ENCODE measurements around the gene ITPRIP.
A peak's percentile ranks its signal among the peaks of the same experiment; 100 is the strongest.

Gene ITPRIP

GRCh38 chr10:104350127-104350635 is 11.9 kb upstream of the ITPRIP start:
- Histone ChIP-seq H3K9me3 (ENCODE audit: insufficient read depth, low read depth, low read length) (peaks cover 2% of the 10 kb centered on the region), H3K79me2 (ENCODE audit: control insufficient read depth, insufficient read depth, low read length, poor library complexity) (no peaks in the 10 kb centered on the region), H3K14ac (ENCODE audit: low read length) (no peak overlapping the region), H3K4me1 (ENCODE audit: control insufficient read depth in 1 of 2, insufficient read depth in 2 of 2, low read length in 2 of 2) (peaks cover 0 to 5% of the 10 kb centered on the region in 2 experiments), H4K91ac (ENCODE audit: low read depth, low read length) (no peak overlapping the region), H3K36me3 (ENCODE audit: control insufficient read depth in 1 of 2, insufficient read depth in 2 of 2, low read length in 2 of 2) (no peaks in the 10 kb centered on the region), H2AFZ (ENCODE audit: insufficient read depth, low read length, poor library complexity) (no peak overlapping the region), H3K4ac (ENCODE audit: low read depth, low read length) (no peak overlapping the region), H3K4me2 (ENCODE audit: low read length) (peak overlapping the region; percentile 35), H4K12ac (ENCODE audit: low read depth, low read length) (no peak overlapping the region), H3K4me3 (ENCODE audit: low read depth, low read length) (no peak overlapping the region), H2AK5ac (ENCODE audit: low read length) (no peak overlapping the region), H3K27me3 (ENCODE audit: insufficient read depth, low read length) (no peaks in the 10 kb centered on the region), H2BK5ac (ENCODE audit: low read depth, low read length, poor library complexity) (no peak overlapping the region), H3K79me1 (ENCODE audit: low read length) (no peaks in the 10 kb centered on the region), H3K23ac (ENCODE audit: low read length) (no peak overlapping the region), H3K9ac (ENCODE audit: low read length) (no peak overlapping the region), H2BK120ac (ENCODE audit: insufficient read depth, low read length, poor library complexity) (no peak overlapping the region), H4K8ac (ENCODE audit: low read depth, low read length) (no peak overlapping the region), H3K18ac (ENCODE audit: low read length) (no peak overlapping the region), H2BK12ac (ENCODE audit: low read length) (no peak overlapping the region), H3K27ac (ENCODE audit: low read depth, low read length) (peak overlapping the region; percentile 37)
- WGBS (ENCODE audit: extremely low coverage, insufficient coverage, insufficient read length) = no CpG with 5 or more reads among the region's 6 CpGs
- DNase-seq = peak in 1 of 2 donors; percentile 81

DNA sequence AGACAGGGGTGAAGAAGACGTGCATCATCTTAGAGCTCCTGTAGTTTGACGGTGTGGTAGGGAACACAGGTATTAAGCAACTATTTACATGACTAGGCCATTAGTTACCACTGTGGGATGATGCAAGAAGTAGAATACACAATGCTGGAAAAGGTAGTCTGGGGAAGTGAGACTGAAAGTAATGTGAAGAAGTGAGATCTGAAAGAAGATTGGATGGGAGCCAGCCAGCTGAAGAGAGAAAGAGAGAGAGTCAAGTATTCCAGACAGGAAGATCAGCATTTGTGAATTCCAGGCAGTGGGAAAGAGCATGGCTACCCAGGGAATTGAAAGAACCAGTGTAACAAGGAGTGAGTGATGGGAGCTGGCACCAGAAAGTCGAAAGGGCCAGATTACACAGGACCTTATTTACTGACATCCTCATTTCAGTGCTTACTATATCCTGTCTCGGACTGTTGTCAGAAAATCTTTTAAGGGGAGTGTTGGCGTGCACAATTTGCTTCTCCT is 11.4 kb upstream of the ITPRIP start:
- no peak overlapping the region for H2BK12ac ChIP-seq (ENCODE audit: low read length)
- no peak overlapping the region for H2AFZ ChIP-seq (ENCODE audit: insufficient read depth, low read length, poor library complexity)
- no peak overlapping the region for H3K4me3 ChIP-seq (ENCODE audit: low read depth, low read length)
- H3K36me3 ChIP-seq (ENCODE audit: control insufficient read depth in 1 of 2, insufficient read depth in 2 of 2, low read length in 2 of 2) = no peaks in the 10 kb centered on the region
- H3K4me2 ChIP-seq (ENCODE audit: low read length) = peak overlapping the region; percentile 35
- no peak overlapping the region for H2BK120ac ChIP-seq (ENCODE audit: insufficient read depth, low read length, poor library complexity)
- no peak overlapping the region for H4K8ac ChIP-seq (ENCODE audit: low read depth, low read length)
- H3K14ac ChIP-seq (ENCODE audit: low read length) = no peak overlapping the region
- WGBS (ENCODE audit: extremely low coverage, insufficient coverage, insufficient read length) = no CpG with 5 or more reads among the region's 5 CpGs
- no peaks in the 10 kb centered on the region for H3K27me3 ChIP-seq (ENCODE audit: insufficient read depth, low read length)
- H3K9ac ChIP-seq (ENCODE audit: low read length) = no peak overlapping the region
- H3K23ac ChIP-seq (ENCODE audit: low read length) = no peak overlapping the region
- no peaks in the 10 kb centered on the region for H3K79me1 ChIP-seq (ENCODE audit: low read length)
- H3K4ac ChIP-seq (ENCODE audit: low read depth, low read length) = no peak overlapping the region
- no peaks in the 10 kb centered on the region for H3K79me2 ChIP-seq (ENCODE audit: control insufficient read depth, insufficient read depth, low read length, poor library complexity)
- H4K91ac ChIP-seq (ENCODE audit: low read depth, low read length) = peak overlapping the region; percentile 3
- no peak overlapping the region for H4K12ac ChIP-seq (ENCODE audit: low read depth, low read length)
- no peak overlapping the region for H2AK5ac ChIP-seq (ENCODE audit: low read length)
- no peak overlapping the region for H3K18ac ChIP-seq (ENCODE audit: low read length)
- peak; percentile 89 to 97 for DNase-seq
- peaks cover 2% of the 10 kb centered on the region for H3K9me3 ChIP-seq (ENCODE audit: insufficient read depth, low read depth, low read length)
- no peak overlapping the region for H2BK5ac ChIP-seq (ENCODE audit: low read depth, low read length, poor library complexity)
- H3K4me1 ChIP-seq (ENCODE audit: control insufficient read depth in 1 of 2, insufficient read depth in 2 of 2, low read length in 2 of 2) = peaks cover 0 to 5% of the 10 kb centered on the region in 2 experiments
- H3K27ac ChIP-seq (ENCODE audit: low read depth, low read length) = peak overlapping the region; percentile 37

GRCh38 chr10:104348601-104349000 is 10.3 kb upstream of the ITPRIP start:
- no peaks in the 10 kb centered on the region for H3K79me1 ChIP-seq (ENCODE audit: low read length)
- H3K9me3 ChIP-seq (ENCODE audit: insufficient read depth, low read depth, low read length) = peaks cover 2% of the 10 kb centered on the region
- peak in 1 of 2 donors; percentile 34 for DNase-seq
- no peak overlapping the region for H3K9ac ChIP-seq (ENCODE audit: low read length)
- no peaks in the 10 kb centered on the region for H3K79me2 ChIP-seq (ENCODE audit: control insufficient read depth, insufficient read depth, low read length, poor library complexity)
- no peak overlapping the region for H2BK120ac ChIP-seq (ENCODE audit: insufficient read depth, low read length, poor library complexity)
- H3K27ac ChIP-seq (ENCODE audit: low read depth, low read length) = no peak overlapping the region
- no peak overlapping the region for H4K91ac ChIP-seq (ENCODE audit: low read depth, low read length)
- no peak overlapping the region for H4K8ac ChIP-seq (ENCODE audit: low read depth, low read length)
- peaks cover 0 to 5% of the 10 kb centered on the region in 2 experiments for H3K4me1 ChIP-seq (ENCODE audit: control insufficient read depth in 1 of 2, insufficient read depth in 2 of 2, low read length in 2 of 2)
- H3K14ac ChIP-seq (ENCODE audit: low read length) = no peak overlapping the region
- H2AFZ ChIP-seq (ENCODE audit: insufficient read depth, low read length, poor library complexity) = no peak overlapping the region
- H3K4ac ChIP-seq (ENCODE audit: low read depth, low read length) = no peak overlapping the region
- H3K4me3 ChIP-seq (ENCODE audit: low read depth, low read length) = no peak overlapping the region
- no peak overlapping the region for H2AK5ac ChIP-seq (ENCODE audit: low read length)
- H3K4me2 ChIP-seq (ENCODE audit: low read length) = no peak overlapping the region
- no peaks in the 10 kb centered on the region for H3K27me3 ChIP-seq (ENCODE audit: insufficient read depth, low read length)
- H3K36me3 ChIP-seq (ENCODE audit: control insufficient read depth in 1 of 2, insufficient read depth in 2 of 2, low read length in 2 of 2) = no peaks in the 10 kb centered on the region
- no peak overlapping the region for H2BK5ac ChIP-seq (ENCODE audit: low read depth, low read length, poor library complexity)
- H2BK12ac ChIP-seq (ENCODE audit: low read length) = no peak overlapping the region
- H3K18ac ChIP-seq (ENCODE audit: low read length) = no peak overlapping the region
- WGBS (ENCODE audit: extremely low coverage, insufficient coverage, insufficient read length) = no CpG with 5 or more reads among the region's 2 CpGs
- no peak overlapping the region for H4K12ac ChIP-seq (ENCODE audit: low read depth, low read length)
- H3K23ac ChIP-seq (ENCODE audit: low read length) = no peak overlapping the region

DNA sequence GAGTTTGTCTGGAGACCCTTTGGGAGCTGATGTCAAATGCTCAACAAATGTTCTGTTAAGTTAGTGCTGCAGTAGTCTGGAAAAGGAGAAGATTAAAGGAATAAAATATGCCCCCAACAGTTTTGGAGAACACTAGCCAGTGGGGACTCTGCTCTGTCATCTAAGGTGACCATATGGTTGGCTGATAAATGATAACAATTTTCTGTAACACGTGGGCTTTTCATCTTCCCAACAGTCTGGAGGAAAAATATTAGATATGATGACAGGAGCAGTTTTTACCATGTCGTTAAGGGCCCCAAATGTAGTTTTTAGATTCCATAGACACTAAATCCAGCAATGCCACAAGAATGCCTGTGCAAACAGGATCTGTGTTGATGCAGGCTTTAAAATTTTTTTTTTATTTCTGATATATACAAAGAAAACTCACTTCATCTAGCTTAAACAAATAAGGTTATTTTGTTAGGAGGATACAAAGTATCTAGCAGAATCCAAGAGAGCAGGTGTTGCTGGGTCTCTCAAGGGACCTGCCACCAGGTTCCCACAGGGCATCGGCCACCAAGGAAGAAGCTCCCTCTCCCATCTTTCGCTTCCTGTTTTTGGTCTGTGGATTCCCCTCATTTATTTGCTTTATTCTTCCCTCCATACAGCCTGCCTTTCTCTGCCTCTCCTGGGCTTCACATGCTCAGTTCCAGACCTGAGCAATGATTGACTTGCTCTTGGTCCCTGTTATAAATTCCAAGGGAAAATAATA is 9.2 kb upstream of the ITPRIP start:
- Histone ChIP-seq H2AFZ (ENCODE audit: insufficient read depth, low read length, poor library complexity) (no peak overlapping the region), H3K4me2 (ENCODE audit: low read length) (no peak overlapping the region), H3K9me3 (ENCODE audit: insufficient read depth, low read depth, low read length) (no peaks in the 10 kb centered on the region), H3K79me2 (ENCODE audit: control insufficient read depth, insufficient read depth, low read length, poor library complexity) (no peaks in the 10 kb centered on the region), H3K27ac (ENCODE audit: low read depth, low read length) (no peak overlapping the region), H3K27me3 (ENCODE audit: insufficient read depth, low read length) (no peaks in the 10 kb centered on the region), H3K36me3 (ENCODE audit: control insufficient read depth in 1 of 2, insufficient read depth in 2 of 2, low read length in 2 of 2) (no peaks in the 10 kb centered on the region), H3K23ac (ENCODE audit: low read length) (no peak overlapping the region), H4K91ac (ENCODE audit: low read depth, low read length) (no peak overlapping the region), H2BK120ac (ENCODE audit: insufficient read depth, low read length, poor library complexity) (no peak overlapping the region), H3K14ac (ENCODE audit: low read length) (no peak overlapping the region), H4K8ac (ENCODE audit: low read depth, low read length) (no peak overlapping the region), H3K79me1 (ENCODE audit: low read length) (no peaks in the 10 kb centered on the region), H3K4me1 (ENCODE audit: control insufficient read depth in 1 of 2, insufficient read depth in 2 of 2, low read length in 2 of 2) (peaks cover 0 to 5% of the 10 kb centered on the region in 2 experiments), H4K12ac (ENCODE audit: low read depth, low read length) (no peak overlapping the region), H2AK5ac (ENCODE audit: low read length) (no peak overlapping the region), H2BK12ac (ENCODE audit: low read length) (no peak overlapping the region), H3K18ac (ENCODE audit: low read length) (no peak overlapping the region), H3K4ac (ENCODE audit: low read depth, low read length) (no peak overlapping the region), H3K4me3 (ENCODE audit: low read depth, low read length) (no peak overlapping the region), H3K9ac (ENCODE audit: low read length) (no peak overlapping the region), H2BK5ac (ENCODE audit: low read depth, low read length, poor library complexity) (no peak overlapping the region)
- DNase-seq = no peak
- no CpG with 5 or more reads among the region's 4 CpGs for WGBS (ENCODE audit: extremely low coverage, insufficient coverage, insufficient read length)

Data from trophoblast cell (in vitro differentiated cells and primary cell).